ENCODE measurements around the gene PFKFB1. TPM values are rescaled to one million over a fixed set of nuclear protein-coding genes. Genes with fewer than 3 reads are reported as not detected.
A peak's percentile ranks its signal among the peaks of the same experiment; 100 is the strongest.

PFKFB1 gene
- total RNA-seq, 2 donors from 2014 or later, result 0.23 to 1.0 TPM

GRCh38 chrX:54961750-54962149, 32.2 kb downstream of the PFKFB1 start:
- no peak overlapping the region for H3K27ac ChIP-seq
- no peak for DNase-seq (ENCODE audit: low spot score)
- H3K4me1 ChIP-seq (replicated peaks), result no peaks in the 10 kb centered on the region
- TF ChIP-seq CTCF (IDR thresholded peaks at IDR 0.05) (no peak), POLR2AphosphoS5 (IDR thresholded peaks at IDR 0.05) (no peak), POLR2A (IDR thresholded peaks at IDR 0.05) (no peak)
- no peak overlapping the region for H3K4me3 ChIP-seq
- intact Hi-C loops (cut with DNase I), result no loop called here
- H3K36me3 ChIP-seq, result no peaks in the 10 kb centered on the region
- H3K27me3 ChIP-seq (replicated peaks; ENCODE audit: insufficient read depth), result no peaks in the 10 kb centered on the region
- no peaks in the 10 kb centered on the region for H3K9me3 ChIP-seq
- 67% methylated on average over 1 of the region's 1 CpG for WGBS

GRCh38 chrX:54950730-54951375, 43.1 kb downstream of the PFKFB1 start:
- intact Hi-C loops (cut with DNase I), result no loop called here
- 54% methylated on average over 5 of the region's 8 CpGs for WGBS
- DNase-seq (ENCODE audit: low spot score), result peak; percentile 39

GRCh38 chrX:54945224-54945623, 48.8 kb downstream of the PFKFB1 start:
- Histone ChIP-seq H3K4me3 (no peak overlapping the region), H3K36me3 (no peaks in the 10 kb centered on the region), H3K27ac (no peak overlapping the region), H3K27me3 (replicated peaks; ENCODE audit: insufficient read depth) (no peaks in the 10 kb centered on the region), H3K4me1 (replicated peaks) (no peaks in the 10 kb centered on the region), H3K9me3 (no peaks in the 10 kb centered on the region)
- 89% methylated on average over 6 of the region's 6 CpGs for WGBS
- no peak for DNase-seq (ENCODE audit: low spot score)
- intact Hi-C loops (cut with DNase I), result no loop called here
- no peak for TF ChIP-seq POLR2AphosphoS5 (IDR thresholded peaks at IDR 0.05)
- TF ChIP-seq CTCF (IDR thresholded peaks at IDR 0.05), result no peak
- no peak for TF ChIP-seq POLR2A (IDR thresholded peaks at IDR 0.05)

More at GRCh38 chrX:54950730-54951375, 43.1 kb downstream of the PFKFB1 start:
- no peaks in the 10 kb centered on the region for H3K27me3 ChIP-seq (replicated peaks; ENCODE audit: insufficient read depth)
- H3K4me1 ChIP-seq (replicated peaks), result no peaks in the 10 kb centered on the region
- H3K27ac ChIP-seq, result no peak overlapping the region
- no peak overlapping the region for H3K4me3 ChIP-seq
- H3K36me3 ChIP-seq, result no peaks in the 10 kb centered on the region
- H3K9me3 ChIP-seq, result no peaks in the 10 kb centered on the region
- TF ChIP-seq POLR2AphosphoS5 (IDR thresholded peaks at IDR 0.05) (no peak), CTCF (IDR thresholded peaks at IDR 0.05) (no peak), POLR2A (IDR thresholded peaks at IDR 0.05) (no peak)

- no peak for DNase-seq (ENCODE audit: low spot score)
- Histone ChIP-seq H3K36me3 (no peaks in the 10 kb centered on the region), H3K27me3 (replicated peaks; ENCODE audit: insufficient read depth) (no peaks in the 10 kb centered on the region), H3K9me3 (no peaks in the 10 kb centered on the region), H3K4me3 (no peak overlapping the region), H3K4me1 (replicated peaks) (no peaks in the 10 kb centered on the region), H3K27ac (no peak overlapping the region)
- intact Hi-C loops (cut with DNase I), result no loop called here
- TF ChIP-seq POLR2A (IDR thresholded peaks at IDR 0.05) (no peak), POLR2AphosphoS5 (IDR thresholded peaks at IDR 0.05) (no peak), CTCF (IDR thresholded peaks at IDR 0.05) (no peak)
Observed at GRCh38 chrX:54944816-54945215, 49.2 kb downstream of the PFKFB1 start.

GRCh38 chrX:54937416-54937815, 56.6 kb downstream of the PFKFB1 start:
- Histone ChIP-seq H3K4me3 (no peak overlapping the region), H3K27ac (no peak overlapping the region), H3K4me1 (replicated peaks) (no peaks in the 10 kb centered on the region), H3K27me3 (replicated peaks; ENCODE audit: insufficient read depth) (no peaks in the 10 kb centered on the region), H3K36me3 (no peaks in the 10 kb centered on the region), H3K9me3 (no peaks in the 10 kb centered on the region)
- TF ChIP-seq POLR2A (IDR thresholded peaks at IDR 0.05) (no peak), POLR2AphosphoS5 (IDR thresholded peaks at IDR 0.05) (no peak), CTCF (IDR thresholded peaks at IDR 0.05) (no peak)
- WGBS, result 100% methylated on average over 4 of the region's 4 CpGs
- no peak for DNase-seq (ENCODE audit: low spot score)
- intact Hi-C loops (cut with DNase I), result no loop called here
